Fibroblast of skin of scalp (primary cell): ENCODE data around the gene SETBP1.
A peak's percentile ranks its signal among the peaks of the same experiment; 100 is the strongest.

ENCODE experiments used
- DNase-seq: peaks from one replicate; pipeline ENCODE4 v3.0.0-alpha.2; 2013

SETBP1 gene

GRCh38 chr18:44761812-44762211 lies 81.1 kb downstream of the SETBP1 start:
- no peak for DNase-seq

GRCh38 chr18:44763327-44763726 lies 82.6 kb downstream of the SETBP1 start:
- no peak for DNase-seq

- no peak for DNase-seq
These were observed 84.2 kb downstream of the SETBP1 start for GRCh38 chr18:44764863-44765262.

GRCh38 chr18:44765456-44765855 lies 84.8 kb downstream of the SETBP1 start:
- no peak for DNase-seq

- no peak for DNase-seq
These were observed 85.8 kb downstream of the SETBP1 start for GRCh38 chr18:44766450-44766849.

- DNase-seq, result no peak
These were observed 87.1 kb downstream of the SETBP1 start for GRCh38 chr18:44767807-44768206.

GRCh38 chr18:44770641-44771040 lies 90.0 kb downstream of the SETBP1 start:
- DNase-seq, result no peak

- DNase-seq, result no peak
These were observed 90.9 kb downstream of the SETBP1 start for GRCh38 chr18:44771572-44771955.

- peak; percentile 77 for DNase-seq
These were observed 91.5 kb downstream of the SETBP1 start for GRCh38 chr18:44771956-44772917.

- DNase-seq, result no peak
These were observed 93.0 kb downstream of the SETBP1 start for GRCh38 chr18:44773640-44774155.

- DNase-seq, result no peak
These were observed 93.5 kb downstream of the SETBP1 start for GRCh38 chr18:44774191-44774590.

- DNase-seq, result no peak
These were observed 96.9 kb downstream of the SETBP1 start for GRCh38 chr18:44777457-44778192.

GRCh38 chr18:44778788-44779187 lies 98.1 kb downstream of the SETBP1 start:
- DNase-seq, result no peak

GRCh38 chr18:44779753-44780292 lies 99.1 kb downstream of the SETBP1 start:
- no peak for DNase-seq

GRCh38 chr18:44781886-44782285 lies 101.2 kb downstream of the SETBP1 start:
- peak; percentile 80 for DNase-seq

- no peak for DNase-seq
These were observed 101.9 kb downstream of the SETBP1 start for GRCh38 chr18:44782617-44783016.

- DNase-seq, result no peak
These were observed 102.7 kb downstream of the SETBP1 start for GRCh38 chr18:44783371-44783770.

- DNase-seq, result no peak
These were observed 105.6 kb downstream of the SETBP1 start for GRCh38 chr18:44786257-44786656.

GRCh38 chr18:44786688-44787087 lies 106.0 kb downstream of the SETBP1 start:
- DNase-seq, result no peak

- DNase-seq, result no peak
These were observed 107.6 kb downstream of the SETBP1 start for GRCh38 chr18:44788334-44788733.

- DNase-seq, result peak; percentile 35
These were observed 109.0 kb downstream of the SETBP1 start for GRCh38 chr18:44789710-44790109.

- no peak for DNase-seq
These were observed 110.2 kb downstream of the SETBP1 start for GRCh38 chr18:44790860-44791259.

GRCh38 chr18:44791520-44791919 lies 110.8 kb downstream of the SETBP1 start:
- DNase-seq, result no peak
